ENCODE measurements around the gene NOS2.

GRCh38 chr17:27819145-27819544, 18.8 kb upstream of the NOS2 start:
- no peak for TF ChIP-seq CTCF (conservative IDR thresholded peaks at IDR 0.05 in 1 of 2, IDR thresholded peaks at IDR 0.05 in 1 of 2; ENCODE audit: low read depth in 1 of 2, low read length in 2 of 2)
- TF ChIP-seq EZH2 (IDR thresholded peaks at IDR 0.05; ENCODE audit: low read length, missing control alignments): no peak
